ENCODE measurements around the gene MAP3K19.

MAP3K19 gene

DNA sequence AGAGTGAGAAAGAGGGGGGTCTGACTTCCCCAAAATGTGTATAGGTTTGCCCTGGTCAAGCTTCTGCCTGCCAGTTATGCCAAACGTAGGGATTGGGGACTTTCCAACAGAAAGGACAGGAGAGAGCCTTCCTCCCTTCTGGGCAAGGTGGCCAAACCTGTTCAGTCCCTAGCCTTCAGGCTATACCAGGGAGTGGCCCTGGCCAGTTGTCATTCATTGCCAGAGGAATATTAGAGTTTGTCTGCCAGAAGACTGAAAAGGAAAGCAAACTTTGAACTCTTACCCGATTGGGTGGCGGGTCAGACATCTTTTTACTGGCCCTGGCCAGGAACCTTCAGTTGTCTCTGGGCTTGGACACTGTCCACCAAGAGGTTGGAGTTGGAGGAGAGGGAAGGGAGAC is 27.0 kb upstream of the MAP3K19 start:
- WGBS (ENCODE audit: insufficient coverage, insufficient read length), result no CpG with 5 or more reads among the region's 3 CpGs
- Histone ChIP-seq H3K4me3 (ENCODE audit: low read length) (no peak overlapping the region), H3K27me3 (ENCODE audit: control insufficient read depth, insufficient read depth, low read length) (no peaks in the 10 kb centered on the region), H3K4me1 (ENCODE audit: control insufficient read depth, insufficient read depth, low read length) (no peaks in the 10 kb centered on the region), H3K36me3 (ENCODE audit: control insufficient read depth, insufficient read depth, low read length) (0 out of 2 replicates have a peak, but pooled peaks cover 2% of the 10 kb centered on the region), H3K27ac (ENCODE audit: low read length) (no peak overlapping the region), H3K9me3 (ENCODE audit: control insufficient read depth, insufficient read depth, low read length) (peaks cover 4% of the 10 kb centered on the region)
- no peak for DNase-seq (ENCODE audit: low read depth, low spot score)

DNA sequence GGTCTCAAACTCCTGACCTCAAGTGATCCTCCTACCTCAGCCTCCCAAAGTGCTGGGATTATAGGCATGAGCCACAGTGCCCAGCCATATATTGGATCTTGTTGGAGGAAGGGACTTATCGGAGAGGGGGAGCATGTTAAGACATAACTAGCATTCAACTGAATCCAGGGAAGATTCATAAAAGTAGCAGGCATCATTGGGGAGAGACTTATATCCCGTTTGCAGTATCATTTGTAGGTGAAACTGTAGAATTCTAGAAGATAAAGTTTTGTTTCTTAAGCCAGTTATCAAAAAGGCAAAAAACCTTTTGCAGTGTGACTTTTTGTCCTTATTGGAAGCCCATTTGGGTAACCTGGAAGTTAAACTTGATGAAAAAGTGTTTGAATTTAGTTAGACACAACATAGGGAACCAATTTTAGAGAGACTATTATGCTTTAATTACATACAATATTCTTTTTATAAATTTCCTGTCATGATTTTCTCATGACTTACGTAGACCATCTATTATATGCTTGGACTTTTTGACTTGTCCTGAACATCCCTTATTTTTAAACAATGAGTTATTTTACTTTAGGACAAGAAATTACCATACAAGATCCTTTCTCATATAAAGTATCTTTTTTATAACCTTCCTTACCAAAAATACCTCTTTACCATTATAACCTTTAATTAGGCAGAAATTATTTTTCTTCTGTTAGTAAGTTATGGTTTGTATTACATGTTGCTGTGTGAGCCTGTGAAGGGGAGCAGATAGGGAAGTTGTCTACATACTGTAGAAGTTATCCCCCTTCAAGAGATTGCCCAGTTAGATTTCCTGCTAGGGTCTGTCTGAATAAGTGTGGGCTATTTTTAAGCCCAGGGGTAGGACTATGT is 25.1 kb upstream of the MAP3K19 start:
- Histone ChIP-seq H3K27me3 (ENCODE audit: control insufficient read depth, insufficient read depth, low read length) (no peaks in the 10 kb centered on the region), H3K4me3 (ENCODE audit: low read length) (no peak overlapping the region), H3K9me3 (ENCODE audit: control insufficient read depth, insufficient read depth, low read length) (peaks cover 4% of the 10 kb centered on the region), H3K27ac (ENCODE audit: low read length) (no peak overlapping the region), H3K4me1 (ENCODE audit: control insufficient read depth, insufficient read depth, low read length) (no peaks in the 10 kb centered on the region), H3K36me3 (ENCODE audit: control insufficient read depth, insufficient read depth, low read length) (0 out of 2 replicates have a peak, but pooled peaks cover 2% of the 10 kb centered on the region)
- no peak for DNase-seq (ENCODE audit: low read depth, low spot score)
- WGBS (ENCODE audit: insufficient coverage, insufficient read length), result no CpG with 5 or more reads among the region's 3 CpGs

DNA sequence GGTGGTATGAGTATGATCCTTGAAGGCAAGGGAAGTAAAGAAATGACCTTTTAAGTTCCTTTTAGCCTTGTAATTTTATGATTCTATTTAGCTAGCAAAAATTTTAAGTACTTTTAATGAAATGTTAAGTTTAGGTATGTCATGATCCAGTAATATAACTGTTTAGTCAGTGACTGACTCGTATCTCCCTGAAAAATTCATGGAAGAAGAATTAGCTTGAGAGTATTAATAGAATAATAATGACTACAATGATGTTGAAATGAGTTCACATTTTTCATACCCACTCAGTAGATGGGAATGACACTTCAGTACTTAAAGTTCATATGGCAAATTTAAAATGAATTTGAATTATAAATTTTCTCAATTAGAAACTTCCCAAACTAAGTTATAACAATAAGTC is 19.5 kb upstream of the MAP3K19 start:
- Histone ChIP-seq H3K4me3 (ENCODE audit: low read length) (no peak overlapping the region), H3K27me3 (ENCODE audit: control insufficient read depth, insufficient read depth, low read length) (no peaks in the 10 kb centered on the region), H3K27ac (ENCODE audit: low read length) (no peak overlapping the region), H3K9me3 (ENCODE audit: control insufficient read depth, insufficient read depth, low read length) (peaks cover 3% of the 10 kb centered on the region), H3K36me3 (ENCODE audit: control insufficient read depth, insufficient read depth, low read length) (0 out of 2 replicates have a peak, but pooled peaks cover 2% of the 10 kb centered on the region), H3K4me1 (ENCODE audit: control insufficient read depth, insufficient read depth, low read length) (no peaks in the 10 kb centered on the region)
- WGBS (ENCODE audit: insufficient coverage, insufficient read length), result no CpG with 5 or more reads among the region's 1 CpG
- no peak for DNase-seq (ENCODE audit: low read depth, low spot score)

DNA sequence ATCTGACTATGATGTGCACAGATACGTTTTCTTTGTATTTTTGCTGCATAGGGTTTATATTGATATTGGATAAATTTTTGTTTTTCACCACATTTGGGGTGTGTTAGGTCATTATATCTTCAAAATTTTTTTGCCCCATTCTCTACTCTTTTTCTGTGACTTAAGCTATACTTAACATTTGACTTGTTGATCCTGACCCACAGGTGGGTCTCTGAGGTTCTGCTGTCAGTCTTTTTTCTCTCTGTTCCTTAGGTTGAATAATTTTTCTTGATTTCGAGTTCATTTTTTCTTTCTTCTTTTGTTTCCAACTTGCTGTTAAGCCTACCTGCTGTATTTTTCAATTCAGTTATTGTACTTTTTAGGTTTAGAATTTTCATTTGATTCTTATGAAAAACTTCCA is 16.9 kb upstream of the MAP3K19 start:
- Histone ChIP-seq H3K4me3 (ENCODE audit: low read length) (no peak overlapping the region), H3K27ac (ENCODE audit: low read length) (no peak overlapping the region), H3K9me3 (ENCODE audit: control insufficient read depth, insufficient read depth, low read length) (no peaks in the 10 kb centered on the region), H3K27me3 (ENCODE audit: control insufficient read depth, insufficient read depth, low read length) (no peaks in the 10 kb centered on the region), H3K36me3 (ENCODE audit: control insufficient read depth, insufficient read depth, low read length) (no peaks in the 10 kb centered on the region; the same call in 1 of the 2 replicates), H3K4me1 (ENCODE audit: control insufficient read depth, insufficient read depth, low read length) (no peaks in the 10 kb centered on the region)
- DNase-seq (ENCODE audit: low read depth, low spot score), result no peak
- WGBS (ENCODE audit: insufficient coverage, insufficient read length), result no CpG with 5 or more reads among the region's 2 CpGs

DNA sequence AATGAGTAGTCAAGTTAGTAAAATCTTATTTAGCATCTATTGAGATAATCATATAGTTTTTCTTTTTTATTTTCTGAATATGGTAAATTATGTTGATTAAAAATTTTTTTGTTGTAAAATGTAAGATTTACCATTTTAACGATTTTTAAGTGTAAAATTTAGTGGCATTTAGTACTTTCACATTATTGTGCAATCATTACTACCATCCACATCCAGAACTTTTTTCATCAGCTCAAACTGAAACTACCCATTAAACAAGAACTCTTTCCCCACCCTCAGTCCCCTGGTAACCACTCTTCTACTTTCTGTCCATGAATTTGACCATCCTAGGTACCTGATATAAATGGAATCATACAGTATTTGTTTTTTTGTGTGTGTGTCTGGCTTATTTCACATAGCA is 16.0 kb upstream of the MAP3K19 start:
- no peaks in the 10 kb centered on the region for H3K27me3 ChIP-seq (ENCODE audit: control insufficient read depth, insufficient read depth, low read length)
- no peak overlapping the region for H3K4me3 ChIP-seq (ENCODE audit: low read length)
- no peak for DNase-seq (ENCODE audit: low read depth, low spot score)
- H3K27ac ChIP-seq (ENCODE audit: low read length), result no peak overlapping the region
- H3K9me3 ChIP-seq (ENCODE audit: control insufficient read depth, insufficient read depth, low read length), result no peaks in the 10 kb centered on the region
- WGBS (ENCODE audit: insufficient coverage, insufficient read length), result 100% methylated on average over 1 of the region's 1 CpG
- no peaks in the 10 kb centered on the region; the same call in 1 of the 2 replicates for H3K36me3 ChIP-seq (ENCODE audit: control insufficient read depth, insufficient read depth, low read length)
- H3K4me1 ChIP-seq (ENCODE audit: control insufficient read depth, insufficient read depth, low read length), result no peaks in the 10 kb centered on the region

DNA sequence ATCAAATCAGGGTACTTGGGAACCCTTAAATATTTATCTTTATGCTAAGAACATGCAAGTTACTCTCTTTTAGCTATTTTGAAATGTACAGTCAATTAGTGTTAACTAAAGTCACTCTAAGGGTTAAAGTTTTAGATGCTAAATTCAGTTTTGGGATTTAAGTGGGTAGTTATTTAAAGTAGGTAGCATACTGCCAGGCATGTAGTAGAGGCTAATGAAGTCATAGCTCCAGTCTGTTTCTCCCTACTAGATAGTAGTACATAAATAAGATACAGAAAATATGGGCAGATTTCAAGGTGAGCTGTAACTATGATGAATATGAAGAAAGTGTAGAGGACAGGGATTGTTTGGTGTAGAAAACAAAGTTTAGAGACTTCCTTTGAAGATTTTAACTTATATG is 12.3 kb upstream of the MAP3K19 start:
- H3K4me1 ChIP-seq (ENCODE audit: control insufficient read depth, insufficient read depth, low read length), result no peaks in the 10 kb centered on the region
- H3K4me3 ChIP-seq (ENCODE audit: low read length), result no peak overlapping the region
- DNase-seq (ENCODE audit: low read depth, low spot score), result no peak
- no peak overlapping the region for H3K27ac ChIP-seq (ENCODE audit: low read length)
- H3K36me3 ChIP-seq (ENCODE audit: control insufficient read depth, insufficient read depth, low read length), result no peaks in the 10 kb centered on the region; the same call in 1 of the 2 replicates
- no peaks in the 10 kb centered on the region for H3K9me3 ChIP-seq (ENCODE audit: control insufficient read depth, insufficient read depth, low read length)
- H3K27me3 ChIP-seq (ENCODE audit: control insufficient read depth, insufficient read depth, low read length), result no peaks in the 10 kb centered on the region

DNA sequence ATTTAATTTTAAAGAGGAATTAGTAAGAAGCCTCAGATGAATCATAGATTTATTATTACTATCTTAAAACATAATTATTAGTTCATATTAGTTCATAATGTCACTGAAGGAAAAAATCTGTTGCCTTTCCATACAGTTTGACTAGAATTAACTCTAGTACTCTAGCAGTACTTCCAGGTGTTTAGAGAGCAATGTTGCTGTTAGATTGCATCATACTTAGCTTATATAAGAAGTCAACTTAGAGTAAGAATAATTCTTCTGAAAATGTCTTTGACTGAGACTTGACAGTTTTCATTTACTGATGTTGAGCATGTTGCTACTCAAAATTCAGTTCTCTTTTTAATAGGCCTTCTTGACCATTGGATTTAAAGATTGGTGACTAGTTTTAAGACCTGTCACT is 9.5 kb upstream of the MAP3K19 start:
- Histone ChIP-seq H3K36me3 (ENCODE audit: control insufficient read depth, insufficient read depth, low read length) (no peaks in the 10 kb centered on the region; the same call in 1 of the 2 replicates), H3K27ac (ENCODE audit: low read length) (no peak overlapping the region), H3K4me1 (ENCODE audit: control insufficient read depth, insufficient read depth, low read length) (no peaks in the 10 kb centered on the region), H3K27me3 (ENCODE audit: control insufficient read depth, insufficient read depth, low read length) (no peaks in the 10 kb centered on the region), H3K9me3 (ENCODE audit: control insufficient read depth, insufficient read depth, low read length) (no peaks in the 10 kb centered on the region), H3K4me3 (ENCODE audit: low read length) (no peak overlapping the region)
- no peak for DNase-seq (ENCODE audit: low read depth, low spot score)

DNA sequence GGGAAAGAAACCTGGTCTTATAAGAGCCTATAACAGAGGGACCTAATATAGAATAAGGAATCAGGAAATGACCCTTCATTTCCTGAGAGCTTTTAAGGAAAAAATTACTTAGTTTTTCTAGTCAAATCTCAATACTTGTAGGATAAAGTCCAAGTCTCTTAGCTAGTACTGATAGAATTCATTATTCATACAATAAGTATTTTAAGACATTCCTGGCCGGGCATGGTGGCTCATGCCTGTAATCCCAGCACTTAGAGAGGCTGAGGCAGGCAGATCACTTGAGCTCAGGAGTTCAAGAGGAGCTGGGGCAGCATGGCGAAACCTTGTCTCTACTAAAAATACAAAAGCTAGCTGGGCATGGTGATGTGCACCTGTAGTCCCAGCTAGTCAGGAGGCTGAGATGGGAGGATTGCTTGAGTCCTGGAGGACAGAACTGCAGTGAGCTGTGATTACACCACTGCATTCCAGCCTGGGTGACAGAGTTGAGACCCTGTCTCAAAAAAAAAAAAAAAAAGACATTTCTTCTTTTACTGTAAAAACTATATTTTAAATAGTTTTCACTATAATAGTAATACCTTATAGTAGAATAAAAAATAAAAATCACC is 8.0 kb upstream of the MAP3K19 start:
- no peak overlapping the region for H3K4me3 ChIP-seq (ENCODE audit: low read length)
- H3K4me1 ChIP-seq (ENCODE audit: control insufficient read depth, insufficient read depth, low read length), result no peaks in the 10 kb centered on the region
- no peak overlapping the region for H3K27ac ChIP-seq (ENCODE audit: low read length)
- H3K9me3 ChIP-seq (ENCODE audit: control insufficient read depth, insufficient read depth, low read length), result no peaks in the 10 kb centered on the region
- no peaks in the 10 kb centered on the region for H3K27me3 ChIP-seq (ENCODE audit: control insufficient read depth, insufficient read depth, low read length)
- WGBS (ENCODE audit: insufficient coverage, insufficient read length), result no CpG with 5 or more reads among the region's 2 CpGs
- H3K36me3 ChIP-seq (ENCODE audit: control insufficient read depth, insufficient read depth, low read length), result no peaks in the 10 kb centered on the region
- DNase-seq (ENCODE audit: low read depth, low spot score), result no peak

DNA sequence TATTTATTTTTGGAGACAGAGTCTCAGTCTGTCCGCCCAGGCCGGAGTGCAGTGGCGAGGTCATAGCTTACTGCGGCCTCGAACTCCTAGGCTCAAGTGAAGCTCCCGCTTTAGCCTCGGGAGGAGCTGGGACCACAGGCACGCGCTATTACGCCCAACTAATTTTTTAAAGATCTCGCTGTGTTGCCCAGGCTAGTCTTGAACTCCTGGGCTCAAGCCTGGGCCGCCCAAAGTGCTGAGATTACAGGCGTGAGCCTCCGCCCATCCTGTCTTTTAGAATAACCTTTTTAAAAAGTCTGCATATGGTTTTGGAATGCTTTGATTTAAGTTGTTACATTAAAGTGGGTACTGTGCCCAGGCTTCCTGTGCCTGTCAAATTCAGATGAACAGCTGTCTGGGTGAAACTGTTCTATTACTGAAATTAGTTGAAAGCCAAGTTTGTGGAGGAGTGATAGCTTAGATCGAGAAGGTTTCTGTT is 5.8 kb upstream of the MAP3K19 start:
- peak overlapping the region; percentile 99; the same call in 1 of the 2 replicates for H3K4me3 ChIP-seq (ENCODE audit: low read length)
- no peak for DNase-seq (ENCODE audit: low read depth, low spot score)
- no peaks in the 10 kb centered on the region for H3K27me3 ChIP-seq (ENCODE audit: control insufficient read depth, insufficient read depth, low read length)
- no CpG with 5 or more reads among the region's 15 CpGs for WGBS (ENCODE audit: insufficient coverage, insufficient read length)
- H3K36me3 ChIP-seq (ENCODE audit: control insufficient read depth, insufficient read depth, low read length), result no peaks in the 10 kb centered on the region
- H3K27ac ChIP-seq (ENCODE audit: low read length), result no peak overlapping the region
- H3K9me3 ChIP-seq (ENCODE audit: control insufficient read depth, insufficient read depth, low read length), result no peaks in the 10 kb centered on the region
- no peaks in the 10 kb centered on the region for H3K4me1 ChIP-seq (ENCODE audit: control insufficient read depth, insufficient read depth, low read length)

DNA sequence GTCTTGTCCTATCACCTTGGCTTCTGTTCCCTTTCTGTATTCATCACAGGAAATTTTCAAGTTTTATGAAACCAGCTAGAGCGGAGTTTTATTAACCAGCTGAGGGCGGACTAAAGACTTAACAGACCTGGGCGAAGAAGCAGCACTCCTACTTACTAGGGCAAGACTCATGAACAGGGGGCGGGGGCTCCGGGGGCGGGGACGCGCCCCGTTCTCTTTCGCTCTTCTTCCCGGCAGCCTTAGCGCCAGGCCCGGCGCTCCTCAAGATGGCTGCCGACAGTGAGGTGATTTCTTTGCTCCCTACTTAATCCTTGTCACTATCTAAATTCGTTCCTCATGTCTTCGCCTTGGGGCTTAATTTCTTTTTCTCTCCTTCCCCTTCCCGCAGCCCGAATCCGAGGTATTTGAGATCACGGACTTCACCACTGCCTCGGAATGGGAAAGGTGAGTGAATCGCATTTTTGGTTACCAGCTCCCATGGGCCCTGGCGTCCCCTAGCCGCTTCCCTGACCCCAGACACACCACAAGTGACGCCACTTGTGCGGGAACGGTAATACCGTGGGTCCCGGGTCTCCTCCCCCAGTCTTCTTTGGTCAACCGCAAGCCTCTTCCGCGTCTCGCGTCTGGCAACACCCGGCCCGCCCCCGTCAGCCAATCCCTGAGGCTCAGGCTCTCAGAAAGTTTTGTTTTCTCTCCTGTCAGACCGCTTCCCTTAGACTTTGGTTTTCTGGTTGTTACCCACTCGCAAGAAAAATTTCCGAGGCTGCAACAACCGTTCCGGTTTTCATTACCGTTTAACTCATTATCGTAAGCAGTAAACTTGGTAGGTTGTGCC is 5.0 kb upstream of the MAP3K19 start, which contains the start of gene RAB3GAP1:
Gene RAB3GAP1, plus strand, starts transcription at position 251 of the 835 bp plus-strand sequence. Its CDS starts 16 bp downstream, at position 267.
- Histone ChIP-seq H3K27me3 (ENCODE audit: control insufficient read depth, insufficient read depth, low read length) (no peaks in the 10 kb centered on the region), H3K4me1 (ENCODE audit: control insufficient read depth, insufficient read depth, low read length) (no peaks in the 10 kb centered on the region), H3K27ac (ENCODE audit: low read length) (no peak within 1 kb of the TSS), H3K4me3 (ENCODE audit: low read length) (peak within 1 kb of the TSS; percentile 99), H3K36me3 (ENCODE audit: control insufficient read depth, insufficient read depth, low read length) (no peaks in the 10 kb centered on the region), H3K9me3 (ENCODE audit: control insufficient read depth, insufficient read depth, low read length) (no peaks in the 10 kb centered on the region)
- no CpG with 5 or more reads among the region's 45 CpGs for WGBS (ENCODE audit: insufficient coverage, insufficient read length)
- DNase-seq (ENCODE audit: low read depth, low spot score), result peak; percentile 35

Data from iPS DF 6.9 (cell line).